Smooth muscle cell (in vitro differentiated cells): Measurements from ENCODE around the gene MARK2. TPM values are rescaled to one million over a fixed set of nuclear protein-coding genes. Genes with fewer than 3 reads are reported as not detected.
A peak's percentile ranks its signal among the peaks of the same experiment; 100 is the strongest.

Source experiments
- DNase-seq: peaks from one replicate; lab custom pipeline; 2025; ENCODE audit not compliant: unreplicated experiment; lab: John Stamatoyannopoulos, UW
- H2AFZ ChIP-seq: fragments of 200-600 bp; sonication (generic); 2 replicates; pipeline ENCODE4 v1.6.0; 2016; ENCODE audit warnings: antibody characterized with exemption, low read depth, mild to moderate bottlenecking
- H3F3A ChIP-seq: fragments of 200-600 bp; sonication (generic); 2 replicates; pipeline ENCODE4 v1.6.0; 2017; ENCODE audit warnings: antibody characterized with exemption, low read depth
- H3K27ac ChIP-seq: fragments of 200-600 bp; sonication (generic); 2 replicates; pipeline ENCODE4 v1.5.1; 2016; ENCODE audit warnings: low read depth, mild to moderate bottlenecking
- H3K27me3 ChIP-seq: fragments of 200-600 bp; sonication (generic); 2 replicates; pipeline ENCODE4 v1.6.1; 2016; ENCODE audit warnings: low read depth, mild to moderate bottlenecking
- H3K36me3 ChIP-seq: fragments of 200-600 bp; sonication (generic); 2 replicates; pipeline ENCODE4 v1.5.1; 2016; ENCODE audit warnings: low read depth
- H3K4me1 ChIP-seq: fragments of 200-600 bp; sonication (generic); 2 replicates; pipeline ENCODE4 v1.5.1; 2016; ENCODE audit warnings: low read depth
- H3K4me2 ChIP-seq: fragments of 200-600 bp; sonication (generic); 2 replicates; pipeline ENCODE4 v1.6.0; 2016; ENCODE audit warnings: mild to moderate bottlenecking
- H3K4me3 ChIP-seq: fragments of 200-600 bp; sonication (generic); 2 replicates; pipeline ENCODE4 v1.5.1; 2016; ENCODE audit warnings: mild to moderate bottlenecking
- H3K79me2 ChIP-seq: fragments of 200-600 bp; sonication (generic); 2 replicates; pipeline ENCODE4 v1.6.0; 2016; ENCODE audit warnings: low read depth, mild to moderate bottlenecking
- H3K9ac ChIP-seq: fragments of 200-600 bp; sonication (generic); 2 replicates; pipeline ENCODE4 v1.6.0; 2016; ENCODE audit warnings: low read depth
- H3K9me3 ChIP-seq: fragments of 200-600 bp; sonication (generic); replicated peaks from 2 replicates; pipeline ENCODE4 v1.5.1; 2016; ENCODE audit warnings: low read depth
- H4K20me1 ChIP-seq: fragments of 200-600 bp; sonication (generic); 2 replicates; pipeline ENCODE4 v1.6.0; 2016; ENCODE audit warnings: low read depth
- CTCF ChIP-seq: fragments of 200-600 bp; sonication (generic); IDR thresholded peaks from 2 replicates; pipeline ENCODE4 v1.5.1; 2017; ENCODE audit warnings: borderline replicate concordance, mild to moderate bottlenecking, antibody characterized with exemption; ENCODE audit not compliant: insufficient read depth, poor library complexity, severe bottlenecking
- WGBS: methylation state at CpG from one replicate; pipeline ENCODE4 v1.1.7; 2016; ENCODE audit warnings: low lambda C conversion rate; 5-methylcytosine and 5-hydroxymethylcytosine counted together
- polyA plus RNA-seq: library from polyadenylated mRNA; unstranded; fragments of >200 nt; fragmentation: Nextera tagmentation; extraction: Ambion mirVana; gene quantifications from 2 replicates; pipeline ENCODE4 v1.2.1, GENCODE V29; 2016
- total RNA-seq: library from RNA; depleted of rRNA; stranded (reverse); fragments of >200 nt; gene quantifications from 2 replicates; pipeline ENCODE4 v1.2.3, GENCODE V29; 2014

The MARK2 gene
- total and polyA plus RNA-seq, 2 experiments from 2014 or later, result 14.2 to 23.3 TPM

DNA sequence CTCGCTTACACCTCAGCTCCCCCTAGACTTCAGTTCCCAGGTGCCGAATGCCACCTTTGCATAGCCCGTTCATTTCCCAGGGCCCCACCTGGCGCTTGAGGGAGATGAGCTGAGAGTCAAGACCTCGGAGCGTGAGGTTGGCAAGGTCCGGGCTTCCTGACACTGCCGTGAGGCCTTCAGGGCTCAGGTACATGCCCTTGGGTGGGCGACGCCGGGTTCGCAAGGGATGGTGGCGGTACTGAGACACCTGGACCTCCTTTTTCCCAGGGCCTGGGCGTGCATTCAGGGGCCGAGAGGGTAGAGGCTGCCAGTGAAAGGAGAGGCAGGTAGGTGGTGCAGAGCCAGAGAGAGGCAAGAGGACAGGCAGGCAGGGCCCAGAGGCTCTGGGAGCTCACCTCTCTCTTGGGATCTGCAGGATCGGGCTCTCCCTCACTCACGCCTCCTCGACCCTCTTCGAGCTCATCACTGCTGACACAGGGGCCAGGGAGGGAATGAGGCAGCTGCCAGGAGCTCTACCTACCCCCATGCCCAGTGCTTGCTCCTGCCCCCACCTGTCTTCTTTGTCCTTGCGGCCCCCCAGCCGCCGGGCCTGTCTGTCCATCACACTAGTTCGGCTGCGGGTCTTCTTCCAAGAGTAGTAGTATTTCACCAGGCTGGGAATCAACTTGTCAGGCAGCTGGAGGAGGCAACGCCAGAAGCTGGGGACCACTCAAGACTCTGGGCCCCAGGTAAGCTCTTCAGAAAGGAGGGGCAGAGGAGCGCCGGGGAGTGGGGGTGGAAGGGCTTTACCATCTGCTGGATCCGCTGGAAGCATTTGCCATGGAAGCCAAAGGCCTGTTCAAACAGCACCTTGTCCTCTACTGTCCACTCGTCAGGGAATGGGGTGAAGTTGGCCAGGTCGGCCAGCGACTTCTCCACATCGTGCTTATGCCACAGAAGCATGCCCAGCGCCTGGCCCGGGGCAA is 75.2 kb downstream of the MARK2 start:
- no peak overlapping the region for H3K4me2 ChIP-seq
- no peak overlapping the region for H3K9ac ChIP-seq
- H3K27ac ChIP-seq, result no peak overlapping the region
- TF ChIP-seq CTCF, result no peak
- no peak for DNase-seq
- H3K27me3 ChIP-seq, result no peaks in the 10 kb centered on the region
- no peaks in the 10 kb centered on the region for H3K9me3 ChIP-seq
- peaks cover 13% of the 10 kb centered on the region for H3F3A ChIP-seq
- H4K20me1 ChIP-seq, result peaks cover 16% of the 10 kb centered on the region
- H2AFZ ChIP-seq, result no peak overlapping the region
- H3K79me2 ChIP-seq, result no peaks in the 10 kb centered on the region
- H3K36me3 ChIP-seq, result no peaks in the 10 kb centered on the region
- no peak overlapping the region for H3K4me3 ChIP-seq
- H3K4me1 ChIP-seq, result peaks cover 46% of the 10 kb centered on the region
- WGBS, result 96% methylated on average over 34 of the region's 34 CpGs

- WGBS, result 49% methylated on average over 17 of the region's 20 CpGs
- Histone ChIP-seq H3K9me3 (no peaks in the 10 kb centered on the region), H3K79me2 (no peaks in the 10 kb centered on the region)
These were observed 76.2 kb downstream of the MARK2 start for GRCh38 chr11:63914896-63915691.

DNA sequence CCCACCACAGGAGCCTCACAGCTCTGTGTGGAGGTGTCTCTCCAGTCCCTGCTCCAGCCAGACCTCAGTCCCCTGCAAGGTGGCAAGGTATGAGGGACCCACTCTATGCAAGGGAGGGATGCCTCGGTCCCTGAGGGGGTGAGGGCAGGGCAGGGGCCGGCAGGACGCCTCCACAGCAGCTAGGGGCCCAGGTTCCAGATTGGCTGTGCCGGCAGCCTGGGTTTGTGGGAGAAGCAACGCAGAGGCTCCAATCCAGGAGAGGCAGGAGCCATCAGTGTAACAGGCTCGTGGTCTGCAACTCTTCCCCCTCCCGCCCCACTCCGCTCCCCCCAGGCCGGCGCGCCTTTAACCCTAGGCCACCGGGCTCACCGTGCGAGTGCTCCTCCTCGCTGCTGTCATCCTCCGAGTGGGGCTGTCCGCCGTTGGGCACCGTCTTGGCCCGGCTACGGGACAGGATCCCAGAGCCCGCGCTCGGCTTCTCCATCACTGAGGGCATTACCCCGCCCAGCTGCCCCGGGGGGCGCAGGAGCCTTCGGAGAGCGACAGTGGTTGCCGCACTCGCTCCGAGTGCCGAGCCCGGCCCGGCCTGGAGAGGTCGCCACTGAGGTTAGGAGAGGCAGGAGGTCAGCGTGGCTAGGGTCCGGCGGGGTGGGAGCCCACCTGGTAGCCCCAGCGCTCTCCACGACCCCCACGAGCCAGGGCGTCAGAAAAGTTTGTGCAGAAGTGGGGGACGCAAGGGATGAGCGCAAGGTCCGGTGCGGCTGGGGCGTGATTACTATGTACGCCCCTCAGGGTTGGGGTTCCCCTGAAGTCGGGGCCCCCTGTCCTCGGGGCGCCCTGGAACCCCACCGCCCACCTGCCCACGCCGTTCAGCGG is 77.3 kb downstream of the MARK2 start:
- peak; percentile 18 for DNase-seq

More at GRCh38 chr11:63914896-63915691, 76.2 kb downstream of the MARK2 start:
- peaks cover 16% of the 10 kb centered on the region for H4K20me1 ChIP-seq
- peaks cover 13% of the 10 kb centered on the region for H3F3A ChIP-seq
- no peak overlapping the region for H3K9ac ChIP-seq
- H3K27ac ChIP-seq, result no peak overlapping the region
- H3K4me3 ChIP-seq, result peak overlapping the region; percentile 67
- H3K4me2 ChIP-seq, result peak overlapping the region; percentile 99
- H2AFZ ChIP-seq, result no peak overlapping the region
- peaks cover 46% of the 10 kb centered on the region for H3K4me1 ChIP-seq
- no peaks in the 10 kb centered on the region for H3K27me3 ChIP-seq
- DNase-seq, result no peak
- no peaks in the 10 kb centered on the region for H3K36me3 ChIP-seq
- TF ChIP-seq CTCF, result no peak

More for the DNA sequence above, 77.3 kb downstream of the MARK2 start:
- H3K9ac ChIP-seq, result no peak overlapping the region
- H3K79me2 ChIP-seq, result no peaks in the 10 kb centered on the region
- peak overlapping the region; percentile 67 for H3K4me3 ChIP-seq
- no peaks in the 10 kb centered on the region for H3K9me3 ChIP-seq
- under 1% methylated on average over 49 of the region's 56 CpGs for WGBS
- peaks cover 46% of the 10 kb centered on the region for H3K4me1 ChIP-seq
- peaks cover 16% of the 10 kb centered on the region for H4K20me1 ChIP-seq
- H3K27ac ChIP-seq, result no peak overlapping the region
- no peaks in the 10 kb centered on the region for H3K27me3 ChIP-seq
- H2AFZ ChIP-seq, result no peak overlapping the region
- H3K36me3 ChIP-seq, result no peaks in the 10 kb centered on the region
- peaks cover 8% of the 10 kb centered on the region for H3F3A ChIP-seq
- peak overlapping the region; percentile 99 for H3K4me2 ChIP-seq
- TF ChIP-seq CTCF, result peak; percentile 50
